HG02884 (cell line): ENCODE results near the gene LIMS1.
A peak's percentile ranks its signal among the peaks of the same experiment; 100 is the strongest.
"Not testable (repeated sequence)": the region's sequence is repeated elsewhere in the genome, so short reads cannot be mapped to it uniquely, and the experiment has no call there.

Experiments used
- ATAC-seq: cut with Tn5 transposase; IDR thresholded peaks from one replicate; pipeline ENCODE4 v1.9.1; 2021; ENCODE audit warnings: mild to moderate bottlenecking, moderate library complexity; ENCODE audit not compliant: unreplicated experiment

Gene LIMS1

DNA sequence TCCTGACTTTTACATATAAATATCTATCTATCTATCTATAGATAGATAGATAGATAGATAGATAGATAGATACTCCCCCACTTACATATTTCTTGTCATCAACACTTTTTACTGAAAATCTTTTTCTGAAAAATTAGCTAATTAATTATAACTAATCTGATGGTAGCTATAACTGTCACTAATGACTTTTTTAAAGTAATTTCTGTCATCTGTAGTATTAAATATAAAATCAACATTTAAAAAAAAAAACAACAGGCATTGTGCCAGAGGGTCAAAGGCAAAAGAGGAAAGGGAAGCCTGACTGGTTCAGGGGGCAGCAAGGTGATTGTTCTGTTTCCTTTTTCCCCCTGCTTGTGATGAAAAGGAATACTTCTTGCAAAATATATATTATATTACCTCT is 122.0 kb downstream of the LIMS1 start:
- ATAC-seq = not testable (repeated sequence)

DNA sequence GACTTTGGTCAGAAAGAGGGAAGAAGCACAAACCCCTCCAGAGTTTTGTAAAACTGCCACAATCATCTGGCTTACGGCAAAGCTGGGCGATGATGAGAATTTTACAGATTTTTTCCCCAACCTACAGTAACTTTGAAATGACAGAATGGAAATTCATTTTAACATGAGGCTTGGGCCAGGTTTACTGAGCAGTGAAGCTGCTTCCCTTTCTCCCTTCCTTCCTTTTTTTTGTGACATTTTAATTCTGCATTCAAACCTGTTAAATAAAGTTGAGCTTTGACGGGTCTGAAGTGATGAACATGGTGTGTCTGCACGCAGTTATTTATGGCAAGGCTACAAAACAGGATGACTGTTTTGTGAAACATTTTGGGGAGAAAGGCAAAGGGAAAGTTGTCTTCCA is 123.2 kb downstream of the LIMS1 start:
- not testable (repeated sequence) for ATAC-seq

DNA sequence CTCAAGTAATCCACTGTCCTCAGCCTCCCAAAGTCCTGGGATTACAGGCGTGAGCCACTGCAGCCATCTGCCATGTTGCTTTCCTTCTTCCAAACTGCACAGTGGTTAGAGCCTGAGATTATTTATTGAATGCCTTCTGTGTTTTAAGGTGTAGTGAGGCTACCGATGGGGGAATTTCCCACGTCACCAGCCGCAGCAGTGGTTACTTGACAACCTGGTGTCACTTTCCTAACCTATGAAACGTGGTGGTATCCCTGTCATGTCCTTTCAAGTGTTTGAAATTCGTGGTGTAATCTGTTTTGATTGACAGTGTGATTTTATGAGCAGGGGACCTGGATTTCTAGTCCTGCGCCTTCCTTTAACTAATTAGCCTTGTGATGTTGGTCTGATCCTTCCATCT is 124.3 kb downstream of the LIMS1 start:
- not testable (repeated sequence) for ATAC-seq

DNA sequence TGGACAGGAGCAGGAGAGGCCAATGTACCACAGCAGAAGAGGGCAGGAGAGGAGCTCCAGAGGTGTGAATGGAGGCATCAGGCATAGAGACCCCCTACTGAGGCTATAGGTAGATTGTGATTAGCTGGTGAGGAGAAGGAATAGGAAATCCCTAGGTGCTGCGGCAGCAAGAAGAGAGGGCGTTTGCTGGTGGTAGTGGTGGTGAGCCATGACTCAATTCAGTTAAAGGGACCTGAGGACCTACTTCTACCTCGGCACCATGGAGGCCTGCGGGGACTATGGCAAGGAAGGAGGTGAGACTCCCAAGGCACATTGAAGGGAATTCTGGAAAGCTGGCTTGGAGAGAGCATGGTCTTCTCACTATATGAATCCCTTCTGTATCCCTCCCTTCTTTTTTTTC is 127.2 kb downstream of the LIMS1 start:
- not testable (repeated sequence) for ATAC-seq

GRCh38 chr2:108662207-108662612 is 127.9 kb downstream of the LIMS1 start:
- ATAC-seq = peak; percentile 98

DNA sequence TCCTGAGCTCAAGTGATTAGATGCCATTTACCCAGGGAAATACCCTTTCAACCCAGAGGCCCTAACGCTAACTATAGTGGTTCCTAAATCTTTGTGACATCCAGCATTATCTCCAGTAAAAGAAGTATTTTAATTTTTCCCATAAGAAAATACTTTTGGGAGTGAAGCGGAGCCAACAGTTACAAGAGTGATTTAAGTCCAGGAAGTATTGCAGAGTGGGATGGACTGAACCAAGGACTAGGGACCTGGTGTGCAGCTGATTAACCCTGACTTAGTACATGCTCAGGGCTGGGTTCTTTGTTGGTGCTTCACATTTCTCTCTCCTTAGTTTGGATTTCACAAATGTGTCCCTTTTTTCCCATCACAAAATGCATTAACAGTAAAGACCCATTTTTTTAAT is 129.1 kb downstream of the LIMS1 start:
- not testable (repeated sequence) for ATAC-seq

DNA sequence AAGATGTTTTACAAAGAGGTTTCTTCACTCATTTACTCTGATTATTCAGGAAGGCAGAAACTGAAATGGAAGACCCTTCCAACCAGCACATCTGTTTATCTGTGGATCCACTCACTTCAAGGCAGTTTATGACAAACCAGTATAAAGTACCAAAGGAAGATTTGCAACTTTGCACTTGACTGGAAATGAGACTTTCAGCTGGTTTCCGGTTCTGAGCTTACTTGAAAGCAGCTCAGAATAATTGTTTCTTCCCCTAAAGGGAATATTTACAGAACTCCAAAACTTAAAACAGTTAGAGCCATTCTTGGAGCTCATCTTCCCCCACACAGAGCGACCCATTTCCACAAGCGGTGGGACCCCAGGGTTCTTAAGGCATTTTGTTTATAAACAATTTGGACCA is 129.8 kb downstream of the LIMS1 start:
- ATAC-seq = not testable (repeated sequence)

GRCh38 chr2:108664979-108665378 is 130.7 kb downstream of the LIMS1 start:
- ATAC-seq = not testable (repeated sequence)

GRCh38 chr2:108665975-108666374 is 131.7 kb downstream of the LIMS1 start:
- not testable (repeated sequence) for ATAC-seq

DNA sequence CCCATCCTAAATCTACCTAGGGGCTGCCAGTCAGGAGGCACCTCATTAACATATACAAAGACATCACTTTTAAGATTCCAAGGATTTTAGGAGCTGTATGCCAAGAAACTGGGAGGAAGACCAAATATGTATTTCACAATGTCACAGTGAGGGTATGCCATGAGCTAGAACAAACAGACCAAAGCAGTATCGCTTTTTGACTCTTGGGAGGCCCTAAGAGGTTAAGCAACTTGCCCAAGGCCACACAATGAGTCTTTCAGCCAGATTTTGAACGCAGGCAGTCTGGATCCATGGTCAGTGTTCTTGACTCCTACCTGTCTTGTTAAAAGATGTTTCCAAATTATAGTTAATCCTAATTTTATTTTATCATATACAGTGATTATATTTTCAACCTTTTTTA is 132.9 kb downstream of the LIMS1 start:
- not testable (repeated sequence) for ATAC-seq

- ATAC-seq = not testable (repeated sequence)
These were observed 136.0 kb downstream of the LIMS1 start for GRCh38 chr2:108670282-108670681.

DNA sequence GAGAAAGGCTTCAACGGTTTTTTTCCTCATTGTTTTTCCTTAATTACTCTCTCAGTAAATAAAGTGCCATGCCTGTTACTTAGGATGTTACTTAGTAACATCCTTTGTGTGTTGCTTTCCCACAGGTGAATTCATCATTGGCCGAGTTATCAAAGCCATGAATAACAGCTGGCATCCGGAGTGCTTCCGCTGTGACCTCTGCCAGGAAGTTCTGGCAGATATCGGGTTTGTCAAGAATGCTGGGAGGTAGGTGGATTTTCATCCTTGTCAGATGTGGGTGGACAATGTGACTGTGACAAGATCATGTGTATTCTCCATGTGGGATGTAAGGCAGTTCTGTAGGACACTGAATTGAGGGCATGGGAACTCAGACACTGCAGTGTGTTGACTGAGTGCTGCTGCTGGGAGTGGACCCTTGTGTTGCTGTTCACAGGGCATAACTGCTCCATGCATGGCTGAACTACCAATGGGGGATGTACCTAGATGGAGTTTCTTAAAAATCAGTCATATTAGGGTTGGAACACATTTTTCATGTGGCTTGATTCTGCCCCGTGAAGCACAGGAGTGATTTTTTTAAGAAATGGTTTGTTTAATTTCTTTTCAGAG is 138.0 kb downstream of the LIMS1 start:
- ATAC-seq = not testable (repeated sequence)

GRCh38 chr2:108676522-108676921 is 142.3 kb downstream of the LIMS1 start:
- not testable (repeated sequence) for ATAC-seq

GRCh38 chr2:108677239-108677744 is 143.0 kb downstream of the LIMS1 start:
- ATAC-seq = not testable (repeated sequence)

GRCh38 chr2:108678198-108678651 is 144.0 kb downstream of the LIMS1 start:
- ATAC-seq = not testable (repeated sequence)

- not testable (repeated sequence) for ATAC-seq
These were observed 146.5 kb downstream of the LIMS1 start for GRCh38 chr2:108680805-108681204.

- ATAC-seq = not testable (repeated sequence)
These were observed 154.8 kb downstream of the LIMS1 start for GRCh38 chr2:108688818-108689756.

DNA sequence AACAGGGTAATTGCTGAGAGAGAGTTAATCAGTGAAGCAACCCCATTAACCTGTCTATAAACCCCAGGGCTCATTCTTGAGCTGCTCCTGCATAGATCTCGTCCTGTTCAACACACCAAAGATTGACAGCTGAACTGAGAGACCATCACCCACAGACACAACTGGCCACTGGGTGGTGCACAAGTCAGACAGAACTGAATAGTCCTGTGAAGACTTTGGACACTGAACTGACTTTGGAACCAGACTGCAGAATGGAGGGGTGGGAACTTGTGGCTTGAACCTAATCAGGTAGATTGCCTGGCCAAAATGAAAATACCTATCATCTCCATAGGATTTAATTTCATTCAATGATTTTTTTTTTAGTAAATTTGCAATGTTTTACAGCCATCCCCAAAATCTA is 155.7 kb downstream of the LIMS1 start:
- ATAC-seq = peak; percentile 74

DNA sequence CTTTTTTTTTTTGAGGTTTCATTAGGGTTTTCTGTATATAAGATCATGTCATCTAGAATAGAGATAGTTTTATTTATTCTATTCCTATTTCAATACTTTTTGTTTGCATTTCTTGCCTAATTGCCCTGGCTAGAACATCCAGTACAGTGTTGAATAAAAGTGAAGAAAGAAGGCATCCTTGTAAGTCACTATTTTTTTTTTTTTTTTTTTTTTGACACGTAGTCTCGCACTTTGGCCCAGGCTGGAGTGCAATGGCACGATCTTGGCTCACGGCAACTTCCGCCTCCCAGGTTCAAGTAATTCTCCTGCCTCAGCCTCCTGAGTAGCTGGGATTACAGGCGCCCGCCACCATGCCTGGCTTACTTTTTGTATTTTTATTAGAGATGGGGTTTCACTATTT is 157.2 kb downstream of the LIMS1 start:
- ATAC-seq = no peak

GRCh38 chr2:108701208-108701607 is 166.9 kb downstream of the LIMS1 start:
- ATAC-seq = no peak

DNA sequence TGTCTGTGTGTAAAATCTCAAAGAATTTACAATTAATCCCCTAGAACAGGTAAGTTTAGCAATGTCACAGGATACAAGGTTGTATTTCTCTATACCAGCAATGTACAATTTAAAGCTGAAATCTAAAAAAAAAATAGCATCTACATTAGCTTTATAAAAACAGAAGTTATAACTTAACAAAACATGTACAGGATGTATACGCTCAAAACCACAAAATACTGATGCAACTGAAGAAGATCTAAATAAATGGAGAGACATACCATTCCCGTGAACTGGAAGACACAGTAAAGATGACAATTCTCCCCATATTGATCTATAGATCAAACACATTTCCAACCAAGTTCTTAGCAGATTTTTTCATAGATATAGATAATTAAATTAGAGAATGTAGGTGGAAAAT is 167.5 kb downstream of the LIMS1 start:
- ATAC-seq = no peak

DNA sequence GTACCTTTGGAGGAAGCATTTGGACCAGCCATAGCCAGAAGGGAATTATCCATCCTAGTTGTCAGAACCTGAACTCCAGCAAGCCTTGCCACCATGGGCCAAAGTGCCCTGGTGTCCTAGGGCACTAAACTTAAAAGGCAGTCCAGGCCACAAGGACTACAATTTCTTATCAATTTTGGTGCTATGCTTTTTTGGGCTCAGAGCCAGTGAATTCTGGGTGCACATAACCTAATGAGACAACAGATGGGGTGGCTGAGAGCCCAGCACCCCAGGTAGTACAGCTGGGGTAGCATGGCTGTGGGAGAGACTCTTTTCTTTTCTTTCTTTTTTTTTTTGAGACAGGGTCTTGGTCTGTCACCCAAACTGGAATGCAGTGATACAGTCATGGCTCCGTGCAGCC is 170.6 kb downstream of the LIMS1 start:
- no peak for ATAC-seq
